Measurements from ENCODE around the gene PNCK. TPM values are rescaled to one million over a fixed set of nuclear protein-coding genes. Genes with fewer than 3 reads are reported as not detected.

The PNCK gene
- total RNA-seq, 2 donors from 2014 or later: 1.9 to 11.1 TPM

DNA sequence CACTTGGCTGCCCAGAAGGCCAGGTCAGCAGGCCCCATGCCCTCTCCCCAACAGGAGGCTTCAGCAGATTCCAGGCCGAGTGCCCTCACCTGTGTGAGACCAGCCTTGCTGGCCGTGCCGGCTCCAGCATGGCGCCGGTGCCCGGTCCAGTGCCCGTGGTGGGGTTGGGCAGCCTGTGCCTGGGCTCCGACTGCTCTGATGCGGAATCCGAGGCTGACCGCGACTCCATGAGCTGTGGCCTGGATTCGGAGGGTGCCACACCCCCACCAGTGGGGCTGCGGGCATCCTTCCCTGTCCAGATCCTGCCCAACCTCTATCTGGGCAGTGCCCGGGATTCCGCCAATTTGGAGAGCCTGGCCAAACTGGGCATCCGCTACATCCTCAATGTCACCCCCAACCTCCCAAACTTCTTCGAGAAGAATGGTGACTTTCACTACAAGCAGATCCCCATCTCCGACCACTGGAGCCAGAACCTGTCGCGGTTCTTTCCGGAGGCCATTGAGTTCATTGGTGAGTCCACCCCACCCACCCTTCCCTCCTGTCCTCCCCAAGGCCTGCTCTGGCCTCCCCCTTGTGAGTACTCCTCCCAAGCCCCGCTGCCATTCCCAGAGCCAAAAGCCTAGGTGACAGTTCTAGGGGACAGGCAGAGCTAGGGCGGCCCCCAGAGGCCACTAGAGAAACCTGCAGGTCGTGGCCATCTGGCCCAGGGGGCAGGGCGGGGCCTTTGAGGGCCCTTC, 24.3 kb downstream of the PNCK start:
- TF ChIP-seq, protein P1, sequence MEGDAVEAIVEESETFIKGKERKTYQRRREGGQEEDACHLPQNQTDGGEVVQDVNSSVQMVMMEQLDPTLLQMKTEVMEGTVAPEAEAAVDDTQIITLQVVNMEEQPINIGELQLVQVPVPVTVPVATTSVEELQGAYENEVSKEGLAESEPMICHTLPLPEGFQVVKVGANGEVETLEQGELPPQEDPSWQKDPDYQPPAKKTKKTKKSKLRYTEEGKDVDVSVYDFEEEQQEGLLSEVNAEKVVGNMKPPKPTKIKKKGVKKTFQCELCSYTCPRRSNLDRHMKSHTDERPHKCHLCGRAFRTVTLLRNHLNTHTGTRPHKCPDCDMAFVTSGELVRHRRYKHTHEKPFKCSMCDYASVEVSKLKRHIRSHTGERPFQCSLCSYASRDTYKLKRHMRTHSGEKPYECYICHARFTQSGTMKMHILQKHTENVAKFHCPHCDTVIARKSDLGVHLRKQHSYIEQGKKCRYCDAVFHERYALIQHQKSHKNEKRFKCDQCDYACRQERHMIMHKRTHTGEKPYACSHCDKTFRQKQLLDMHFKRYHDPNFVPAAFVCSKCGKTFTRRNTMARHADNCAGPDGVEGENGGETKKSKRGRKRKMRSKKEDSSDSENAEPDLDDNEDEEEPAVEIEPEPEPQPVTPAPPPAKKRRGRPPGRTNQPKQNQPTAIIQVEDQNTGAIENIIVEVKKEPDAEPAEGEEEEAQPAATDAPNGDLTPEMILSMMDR (IDR thresholded peaks at IDR 0.05): peak; percentile 15
- no peaks in the 10 kb centered on the region for H3K9me3 ChIP-seq
- no peak for DNase-seq
- intact Hi-C loops (cut with DNase I): no loop called here
- no peaks in the 10 kb centered on the region for H3K4me1 ChIP-seq
- H3K27me3 ChIP-seq: peaks cover 32% of the 10 kb centered on the region
- no peak overlapping the region for H3K27ac ChIP-seq
- no peaks in the 10 kb centered on the region for H3K36me3 ChIP-seq
- H3K4me3 ChIP-seq: no peak overlapping the region
- no peak overlapping the region for H3K9ac ChIP-seq (ENCODE audit: low read depth in 2 of 2, low read length in 2 of 2)

DNA sequence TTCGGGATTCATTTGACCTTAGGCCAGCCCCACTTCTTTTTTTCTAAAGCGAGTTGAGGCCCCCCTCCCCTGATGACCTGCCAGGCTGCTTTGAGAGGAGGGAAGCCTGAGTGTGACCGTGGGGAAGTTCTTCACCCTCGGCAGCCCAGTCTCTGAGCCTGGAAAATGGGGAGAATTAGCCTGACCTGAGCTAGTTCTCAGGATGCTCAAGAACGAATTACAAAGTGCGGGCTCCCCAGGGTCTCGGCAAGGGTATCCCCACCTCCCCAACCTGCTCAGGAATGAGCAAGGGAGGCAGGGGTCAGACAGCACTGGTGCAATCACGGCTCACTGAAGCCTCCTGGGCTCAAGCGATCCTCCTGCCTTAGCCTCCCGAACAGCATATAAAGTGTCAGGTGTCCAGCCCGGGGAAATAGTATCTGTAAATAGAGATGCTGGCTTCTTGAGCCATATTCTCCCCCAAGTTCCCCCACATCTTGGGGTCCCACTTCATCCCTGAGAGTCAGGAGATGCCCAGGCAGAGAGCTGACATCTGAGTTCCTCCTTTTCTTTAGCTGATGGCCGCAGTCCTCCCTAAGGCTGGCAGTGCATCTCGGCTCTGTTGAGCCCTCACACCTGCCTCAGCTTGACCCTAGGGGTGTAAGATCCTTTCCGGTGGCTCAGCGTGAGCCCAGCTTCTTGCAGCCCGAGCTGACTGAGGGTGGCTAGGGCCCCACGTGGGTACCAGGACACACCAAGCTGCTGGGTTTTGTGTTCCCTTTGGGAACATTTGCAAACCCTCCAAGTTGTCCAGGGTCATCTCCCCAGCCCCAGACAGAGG, 25.0 kb downstream of the PNCK start:
- Histone ChIP-seq H3K27ac (no peak overlapping the region), H3K27me3 (peaks cover 35% of the 10 kb centered on the region), H3K9me3 (no peaks in the 10 kb centered on the region), H3K4me1 (no peaks in the 10 kb centered on the region), H3K9ac (ENCODE audit: low read depth in 2 of 2, low read length in 2 of 2) (no peak overlapping the region), H3K36me3 (no peaks in the 10 kb centered on the region), H3K4me3 (no peak overlapping the region)
- no peak for DNase-seq
- intact Hi-C loops (cut with DNase I): no loop called here
- TF ChIP-seq, protein P1 (IDR thresholded peaks at IDR 0.05): no peak

DNA sequence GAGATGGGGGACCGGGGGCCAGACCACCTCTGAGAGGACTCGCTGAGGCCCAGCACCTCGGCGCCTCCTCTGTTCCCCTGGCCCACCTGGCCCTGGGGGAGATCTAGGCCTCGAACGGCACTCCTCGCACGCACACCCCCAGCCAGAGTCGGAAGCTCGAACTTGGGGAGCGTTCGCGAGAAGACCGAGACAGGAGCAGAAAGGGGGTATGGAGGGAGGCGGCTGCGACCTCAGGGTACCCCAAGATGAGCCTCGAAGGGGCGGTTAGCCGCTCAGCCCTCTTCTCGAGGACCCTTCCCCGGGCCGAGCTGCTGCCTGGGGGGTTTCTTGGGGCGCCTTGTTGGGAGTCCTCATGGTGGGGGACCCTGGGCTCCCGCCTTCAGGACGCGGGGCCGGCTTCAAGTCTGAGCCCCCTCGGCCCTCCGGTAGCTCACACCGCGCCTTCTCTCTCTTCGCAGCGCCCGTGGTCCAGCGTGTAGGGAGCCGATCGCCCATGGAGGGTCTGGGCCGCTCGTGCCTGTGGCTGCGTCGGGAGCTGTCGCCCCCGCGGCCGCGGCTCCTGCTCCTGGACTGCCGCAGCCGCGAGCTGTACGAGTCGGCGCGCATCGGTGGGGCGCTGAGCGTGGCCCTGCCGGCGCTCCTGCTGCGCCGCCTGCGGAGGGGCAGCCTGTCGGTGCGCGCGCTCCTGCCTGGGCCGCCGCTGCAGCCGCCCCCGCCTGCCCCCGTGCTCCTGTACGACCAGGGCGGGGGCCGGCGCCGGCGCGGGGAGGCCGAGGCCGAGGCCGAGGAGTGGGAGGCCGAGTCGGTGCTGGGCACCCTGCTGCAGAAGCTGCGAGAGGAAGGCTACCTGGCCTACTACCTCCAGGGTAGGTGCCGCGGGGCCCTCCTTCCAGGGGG, 25.9 kb downstream of the PNCK start:
- Histone ChIP-seq H3K9me3 (no peaks in the 10 kb centered on the region), H3K9ac (ENCODE audit: low read depth in 2 of 2, low read length in 2 of 2) (no peak overlapping the region), H3K4me1 (no peaks in the 10 kb centered on the region), H3K4me3 (peak overlapping the region; percentile 7), H3K27me3 (peaks cover 43% of the 10 kb centered on the region), H3K27ac (no peak overlapping the region), H3K36me3 (no peaks in the 10 kb centered on the region)
- DNase-seq: no peak
- intact Hi-C loops (cut with DNase I): no loop called here
- TF ChIP-seq, protein P1 (IDR thresholded peaks at IDR 0.05): no peak

DNA sequence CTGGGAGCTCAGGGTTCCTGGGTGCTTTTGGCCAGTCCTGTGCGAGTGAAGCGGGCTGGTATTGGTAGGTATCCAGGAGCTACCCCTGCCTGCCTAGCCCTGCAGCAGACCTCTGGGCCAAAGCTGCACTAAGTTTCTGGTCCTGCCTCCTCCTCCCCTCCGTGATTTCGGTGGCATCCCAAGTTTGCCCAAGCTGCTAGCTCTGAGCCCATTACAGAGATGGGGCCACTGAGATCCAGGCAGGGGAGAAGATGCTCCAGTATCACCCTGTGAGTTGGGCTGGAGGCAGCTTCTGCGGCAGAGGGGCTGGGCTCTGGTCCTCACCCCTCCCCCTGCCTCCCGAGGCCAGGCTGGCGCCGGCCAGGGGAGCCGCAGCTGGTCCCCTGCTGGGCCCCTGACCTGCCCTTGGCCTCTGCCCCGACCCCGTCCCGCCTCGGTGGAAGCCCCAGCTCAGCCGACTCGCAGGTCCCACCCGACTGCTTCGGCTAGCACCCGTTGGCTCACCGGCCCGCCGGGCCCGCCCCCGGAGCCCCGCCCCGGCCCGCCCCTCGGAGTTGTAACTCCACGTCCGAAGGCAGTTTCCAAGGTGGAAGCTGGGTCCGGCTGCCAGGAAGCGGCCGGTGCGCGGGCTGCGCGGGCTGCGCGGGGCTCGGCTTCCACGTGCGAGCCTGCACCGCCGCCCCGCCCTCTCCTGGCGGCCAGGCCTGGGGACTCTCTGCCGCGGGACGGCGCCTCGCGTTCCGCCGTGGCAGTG, 26.8 kb downstream of the PNCK start, which contains the start of gene DUSP9:
DUSP9 (plus strand) TSS at position 584 of the 754 bp plus-strand sequence. CDS start 751 bp downstream, outside the sequence.
- Histone ChIP-seq H3K27me3 (peaks cover 52% of the 10 kb centered on the region), H3K9ac (ENCODE audit: low read depth in 2 of 2, low read length in 2 of 2) (no peak within 1 kb of the TSS), H3K9me3 (no peaks in the 10 kb centered on the region), H3K36me3 (no peaks in the 10 kb centered on the region), H3K4me1 (no peaks in the 10 kb centered on the region), H3K4me3 (peak within 1 kb of the TSS; percentile 7), H3K27ac (no peak within 1 kb of the TSS)
- TF ChIP-seq, protein P1 (IDR thresholded peaks at IDR 0.05): no peak
- intact Hi-C loops (cut with DNase I): no loop called here
- peak; percentile 32 for DNase-seq
